H9 (cell line): ENCODE results near the gene SDK2. TPM values are rescaled to one million over a fixed set of nuclear protein-coding genes. Genes with fewer than 3 reads are reported as not detected.

ENCODE experiments used
- DNase-seq: peaks from one replicate; pipeline ENCODE4 v3.0.0-alpha.2; 2017
- H2AFZ ChIP-seq: one replicate; pipeline ENCODE4 v1.6.1; 2013; ENCODE audit warnings: mild to moderate bottlenecking, low read length, control low read depth, moderate library complexity
- H2AK5ac ChIP-seq: 2 replicates; pipeline ENCODE4 v1.6.1; 2013; ENCODE audit warnings: low read length, control low read depth, mixed read lengths; ENCODE audit not compliant: insufficient read length
- H2BK120ac ChIP-seq: one replicate; pipeline ENCODE4 v1.6.1; 2013; ENCODE audit warnings: low read depth, mild to moderate bottlenecking, low read length, control low read depth, inconsistent platforms; ENCODE audit not compliant: poor library complexity, severe bottlenecking
- H2BK12ac ChIP-seq: 2 replicates; pipeline ENCODE4 v1.6.1; 2013; ENCODE audit warnings: low read length, control low read depth, mixed read lengths, low read depth; ENCODE audit not compliant: insufficient read length
- H2BK15ac ChIP-seq: 2 replicates; pipeline ENCODE4 v1.6.1; 2013; ENCODE audit warnings: low read depth, low read length, control low read depth
- H2BK20ac ChIP-seq: one replicate; pipeline ENCODE4 v1.6.1; 2013; ENCODE audit warnings: low read depth, mild to moderate bottlenecking, low read length, control low read depth, inconsistent platforms; ENCODE audit not compliant: poor library complexity, severe bottlenecking
- H2BK5ac ChIP-seq: 2 replicates; pipeline ENCODE4 v1.6.1; 2013; ENCODE audit warnings: low read length, control low read depth, mixed read lengths; ENCODE audit not compliant: insufficient read length
- H3K14ac ChIP-seq: 2 replicates; pipeline ENCODE4 v1.6.1; 2013; ENCODE audit warnings: low read length, control low read depth; ENCODE audit not compliant: insufficient read depth
- H3K18ac ChIP-seq: 2 replicates; pipeline ENCODE4 v1.6.1; 2013; ENCODE audit warnings: low read depth, mild to moderate bottlenecking, mixed read lengths, low read length, control low read depth; ENCODE audit not compliant: insufficient read length
- H3K23ac ChIP-seq: 2 replicates; pipeline ENCODE4 v1.6.1; 2013; ENCODE audit warnings: low read length, control low read depth, mixed read lengths, low read depth; ENCODE audit not compliant: insufficient read length
- H3K23me2 ChIP-seq: 2 replicates; pipeline ENCODE4 v1.6.1; 2013; ENCODE audit warnings: low read depth, mild to moderate bottlenecking, mixed read lengths, low read length, control low read depth; ENCODE audit not compliant: insufficient read length, poor library complexity, severe bottlenecking
- H3K27ac ChIP-seq: 2 replicates; pipeline ENCODE4 v1.5.1; 2013; ENCODE audit warnings: low read length, control low read depth, mixed read lengths, low read depth; ENCODE audit not compliant: insufficient read length
- H3K27me3 ChIP-seq: 2 replicates; pipeline ENCODE4 v1.6.1; 2013; ENCODE audit warnings: low read length, control low read depth, inconsistent platforms; ENCODE audit not compliant: insufficient read depth
- H3K4ac ChIP-seq: 2 replicates; pipeline ENCODE4 v1.6.1; 2013; ENCODE audit warnings: low read depth, mild to moderate bottlenecking, control low read depth, inconsistent platforms, low read length, moderate library complexity
- H3K4me1 ChIP-seq: 2 replicates; pipeline ENCODE4 v1.6.1; 2013; ENCODE audit warnings: low read length, control low read depth, inconsistent platforms; ENCODE audit not compliant: insufficient read depth
- H3K4me2 ChIP-seq: 2 replicates; pipeline ENCODE4 v1.6.1; 2013; ENCODE audit warnings: low read length, control low read depth, mixed read lengths; ENCODE audit not compliant: insufficient read length, insufficient read depth
- H3K56ac ChIP-seq: 2 replicates; pipeline ENCODE4 v1.6.1; 2013; ENCODE audit warnings: low read depth, mild to moderate bottlenecking, mixed read lengths, low read length, control low read depth; ENCODE audit not compliant: insufficient read length
- H3K79me1 ChIP-seq: 2 replicates; pipeline ENCODE4 v1.6.1; 2013; ENCODE audit warnings: low read depth, mild to moderate bottlenecking, moderate library complexity, low read length, control low read depth, inconsistent platforms; ENCODE audit not compliant: insufficient read depth, poor library complexity, severe bottlenecking
- H3K79me2 ChIP-seq: 2 replicates; pipeline ENCODE4 v1.6.1; 2013; ENCODE audit warnings: low read length, control low read depth, inconsistent platforms; ENCODE audit not compliant: insufficient read depth
- H3K9ac ChIP-seq: 2 replicates; pipeline ENCODE4 v1.6.1; 2013; ENCODE audit warnings: low read length, control low read depth, mixed read lengths; ENCODE audit not compliant: insufficient read length; ENCODE audit errors: extremely low read depth
- H3K9me3 ChIP-seq: one replicate; pipeline ENCODE4 v1.6.1; 2013; ENCODE audit warnings: low read depth, low read length, inconsistent platforms; ENCODE audit not compliant: control insufficient read depth
- H3T11ph ChIP-seq: one replicate; pipeline ENCODE4 v1.6.1; 2013; ENCODE audit warnings: mild to moderate bottlenecking, low read length, control low read depth, inconsistent platforms
- H4K20me1 ChIP-seq: one replicate; pipeline ENCODE4 v1.6.1; 2013; ENCODE audit not compliant: control insufficient read depth, insufficient read length, insufficient read depth
- H4K5ac ChIP-seq: 2 replicates; pipeline ENCODE4 v1.6.1; 2013; ENCODE audit warnings: low read depth, mild to moderate bottlenecking, mixed read lengths, low read length, control low read depth; ENCODE audit not compliant: insufficient read length
- H4K8ac ChIP-seq: replicated peaks from 2 replicates; pipeline ENCODE4 v1.6.1; 2013; ENCODE audit warnings: low read length, control low read depth, mixed read lengths, low read depth; ENCODE audit not compliant: insufficient read length
- H4K91ac ChIP-seq: 2 replicates; pipeline ENCODE4 v1.6.1; 2013; ENCODE audit warnings: low read depth, mild to moderate bottlenecking, moderate library complexity, mixed read lengths, low read length, control low read depth; ENCODE audit not compliant: insufficient read length
- H3K27ac Mint-ChIP-seq, 3 experiments: 2 replicates in 2 of 3; 3 replicates in 1 of 3; pipeline ENCODE4 v1.8.0; 2020 to 2021; ENCODE audit warnings: mixed read lengths in 3 of 3, mild to moderate bottlenecking in 1 of 3, moderate library complexity in 1 of 3
- H3K27me3 Mint-ChIP-seq: 2 replicates; pipeline ENCODE4 v1.8.0; 2021; ENCODE audit warnings: low read depth, mild to moderate bottlenecking, moderate library complexity, mixed read lengths
- H3K36me3 Mint-ChIP-seq, 3 experiments: 2 replicates in 2 of 3; 3 replicates in 1 of 3; pipeline ENCODE4 v1.8.0; 2020 to 2021; ENCODE audit warnings: low read depth in 3 of 3, mixed read lengths in 3 of 3; ENCODE audit not compliant: insufficient read depth in 1 of 3
- H3K4me1 Mint-ChIP-seq, 2 experiments: 2 replicates each; pipeline ENCODE4 v1.8.0; 2020; ENCODE audit warnings: mixed read lengths in 2 of 2
- H3K4me3 Mint-ChIP-seq, 2 experiments: 2 replicates in 1 of 2; 3 replicates in 1 of 2; pipeline ENCODE4 v1.8.0; 2020 to 2021; ENCODE audit warnings: mild to moderate bottlenecking in 2 of 2, mixed read lengths in 2 of 2, moderate library complexity in 1 of 2
- H3K9me3 Mint-ChIP-seq, 2 experiments: 2 replicates in 1 of 2; 3 replicates in 1 of 2; pipeline ENCODE4 v1.8.0; 2020; ENCODE audit warnings: mild to moderate bottlenecking in 2 of 2, mixed read lengths in 2 of 2, moderate library complexity in 1 of 2
- WGBS: extraction: QIAGEN DNeasy Blood & Tissue Kit; methylation state at CpG from one replicate; pipeline ENCODE4 v1.1.7; 2013; ENCODE audit warnings: missing lambda C conversion rate, low lambda C conversion rate, mixed read lengths; ENCODE audit not compliant: insufficient read length; ENCODE audit errors: extremely low coverage; 5-methylcytosine and 5-hydroxymethylcytosine counted together
- total RNA-seq: library from RNA; stranded (reverse); gene quantifications from 2 replicates; pipeline ENCODE4 v1.2.1, GENCODE V29; 2021
- TF ChIP-seq, protein P1 (sequence below): fragments of 200-600 bp; sonication (generic); conservative IDR thresholded peaks from 3 replicates; pipeline ENCODE4 v1.8.0; 2021; ENCODE audit warnings: antibody characterized with exemption, mild to moderate bottlenecking

SDK2 gene
- total RNA-seq, 1 experiment from 2014 or later: 9.1 TPM

DNA sequence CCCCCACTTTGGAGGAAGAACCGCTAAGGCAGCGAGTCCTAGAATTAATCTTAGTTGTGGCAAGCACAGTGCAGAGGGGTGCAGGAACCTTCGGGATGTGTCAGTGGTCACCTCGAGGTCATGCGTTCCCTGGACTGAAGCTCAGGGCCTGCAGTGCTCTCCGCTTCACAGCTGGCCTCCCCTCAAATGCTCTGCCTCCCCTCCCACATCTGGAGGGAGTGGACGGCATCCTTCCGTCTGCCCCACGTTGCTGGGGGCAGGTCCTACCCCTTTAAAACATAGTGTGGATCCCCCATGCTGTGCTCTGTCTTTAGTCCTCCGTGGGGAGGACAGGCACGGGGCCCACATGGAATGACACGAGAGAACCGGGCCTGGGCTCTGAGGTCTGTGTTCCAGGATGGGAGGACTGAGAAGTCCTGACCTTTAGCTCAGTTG is 232.9 kb downstream of the SDK2 start:
- Histone ChIP-seq H2AK5ac (no peak overlapping the region), H4K20me1 (no peaks in the 10 kb centered on the region), H3K79me2 (no peaks in the 10 kb centered on the region), H2BK12ac (no peak overlapping the region), H3K9ac (no peak overlapping the region), H3K56ac (no peak overlapping the region), H3K23ac (no peak overlapping the region), H3K79me1 (no peaks in the 10 kb centered on the region), H3K23me2 (no peaks in the 10 kb centered on the region), H3K27me3 (no peaks in the 10 kb centered on the region), H3K4me1 (no peaks in the 10 kb centered on the region), H3K14ac (no peak overlapping the region; the same call in 1 of the 2 replicates), H2BK120ac (no peak overlapping the region), H2BK5ac (no peak overlapping the region), H3T11ph (no peak overlapping the region), H2AFZ (no peak overlapping the region), H2BK20ac (no peak overlapping the region), H3K4me2 (no peak overlapping the region), H2BK15ac (no peak overlapping the region), H4K5ac (no peak overlapping the region), H3K27ac (no peak overlapping the region), H4K91ac (no peak overlapping the region), H3K9me3 (no peaks in the 10 kb centered on the region), H3K4ac (no peak overlapping the region), H4K8ac (no peak overlapping the region), H3K18ac (no peak overlapping the region)
- TF ChIP-seq, protein P1, sequence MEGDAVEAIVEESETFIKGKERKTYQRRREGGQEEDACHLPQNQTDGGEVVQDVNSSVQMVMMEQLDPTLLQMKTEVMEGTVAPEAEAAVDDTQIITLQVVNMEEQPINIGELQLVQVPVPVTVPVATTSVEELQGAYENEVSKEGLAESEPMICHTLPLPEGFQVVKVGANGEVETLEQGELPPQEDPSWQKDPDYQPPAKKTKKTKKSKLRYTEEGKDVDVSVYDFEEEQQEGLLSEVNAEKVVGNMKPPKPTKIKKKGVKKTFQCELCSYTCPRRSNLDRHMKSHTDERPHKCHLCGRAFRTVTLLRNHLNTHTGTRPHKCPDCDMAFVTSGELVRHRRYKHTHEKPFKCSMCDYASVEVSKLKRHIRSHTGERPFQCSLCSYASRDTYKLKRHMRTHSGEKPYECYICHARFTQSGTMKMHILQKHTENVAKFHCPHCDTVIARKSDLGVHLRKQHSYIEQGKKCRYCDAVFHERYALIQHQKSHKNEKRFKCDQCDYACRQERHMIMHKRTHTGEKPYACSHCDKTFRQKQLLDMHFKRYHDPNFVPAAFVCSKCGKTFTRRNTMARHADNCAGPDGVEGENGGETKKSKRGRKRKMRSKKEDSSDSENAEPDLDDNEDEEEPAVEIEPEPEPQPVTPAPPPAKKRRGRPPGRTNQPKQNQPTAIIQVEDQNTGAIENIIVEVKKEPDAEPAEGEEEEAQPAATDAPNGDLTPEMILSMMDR: no peak
- H3K36me3 Mint-ChIP-seq: peaks cover 10 to 46% (median 16%) of the 10 kb centered on the region in 3 experiments
- peaks cover 6 to 10% of the 10 kb centered on the region in 2 experiments; a peak in 3 of 5 replicates for H3K9me3 Mint-ChIP-seq
- peak; percentile 21 for DNase-seq
- no peaks in the 10 kb centered on the region for H3K4me1 Mint-ChIP-seq
- peak overlapping the region in 1 of 3 experiments; percentile 42; a peak in 2 of 7 replicates for H3K27ac Mint-ChIP-seq
- no peaks in the 10 kb centered on the region for H3K27me3 Mint-ChIP-seq
- WGBS: no CpG with 5 or more reads among the region's 13 CpGs
- no peak overlapping the region for H3K4me3 Mint-ChIP-seq
